SU-DHL-6 (cell line): ENCODE data around the gene SP2.

ENCODE experiments used
- H2AFZ ChIP-seq: fragments of 200-600 bp; sonication (generic); 2 replicates; pipeline ENCODE4 v1.6.1; 2014; ENCODE audit warnings: low read depth, mild to moderate bottlenecking, moderate library complexity, mixed read lengths, antibody characterized with exemption, low read length; ENCODE audit not compliant: severe bottlenecking
- H3F3A ChIP-seq: fragments of 200-600 bp; shearing (Covaris generic); 2 replicates; pipeline ENCODE4 v1.6.0; 2016; ENCODE audit warnings: antibody characterized with exemption, mild to moderate bottlenecking; ENCODE audit not compliant: insufficient read depth
- H3K27ac ChIP-seq: fragments of 200-600 bp; sonication (generic); 2 replicates; pipeline ENCODE4 v1.5.1; 2016; ENCODE audit warnings: low read depth, mild to moderate bottlenecking, low read length, moderate library complexity, mixed read lengths
- H3K27me3 ChIP-seq: fragments of 200-600 bp; sonication (generic), shearing (Covaris generic); 2 replicates; pipeline ENCODE4 v1.6.0; 2014; ENCODE audit warnings: mild to moderate bottlenecking, low read length
- H3K36me3 ChIP-seq: fragments of 200-600 bp; sonication (generic); 2 replicates; pipeline ENCODE4 v1.6.1; 2014; ENCODE audit warnings: mild to moderate bottlenecking, low read length, mixed read lengths
- H3K4me2 ChIP-seq: fragments of 300-600, 200-600 bp; shearing (Covaris generic), sonication (generic); 2 replicates; pipeline ENCODE4 v1.6.0; 2014; ENCODE audit warnings: low read length, low read depth, mild to moderate bottlenecking; ENCODE audit not compliant: poor library complexity, severe bottlenecking
- H3K4me3 ChIP-seq: fragments of 200-600 bp; sonication (generic); 2 replicates; pipeline ENCODE4 v1.5.1; 2014; ENCODE audit warnings: antibody characterized with exemption, low read length, mild to moderate bottlenecking, mixed read lengths; ENCODE audit not compliant: insufficient read depth, poor library complexity, severe bottlenecking
- H3K79me2 ChIP-seq: fragments of 200-600 bp; sonication (generic); 2 replicates; pipeline ENCODE4 v1.6.1; 2014; ENCODE audit warnings: mild to moderate bottlenecking, low read length, moderate library complexity; ENCODE audit not compliant: insufficient read depth
- H3K9ac ChIP-seq: fragments of 200-600 bp; sonication (generic); 2 replicates; pipeline ENCODE4 v1.7.0; 2014; ENCODE audit warnings: mild to moderate bottlenecking, low read length
- H3K9me2 ChIP-seq: fragments of 200-600 bp; sonication (generic); replicated peaks from 2 replicates; pipeline ENCODE4 v1.6.1; 2014; ENCODE audit warnings: low read length; ENCODE audit not compliant: insufficient read depth
- H3K9me3 ChIP-seq: fragments of 200-600 bp; sonication (generic); 2 replicates; pipeline ENCODE4 v1.6.1; 2014; ENCODE audit warnings: low read length, mixed read lengths; ENCODE audit not compliant: insufficient read depth
- H4K20me1 ChIP-seq: fragments of 200-600 bp; sonication (generic); 2 replicates; pipeline ENCODE4 v1.6.1; 2014; ENCODE audit warnings: low read depth, mild to moderate bottlenecking, antibody characterized with exemption, low read length, moderate library complexity, mixed read lengths
- EZH2phosphoT487 ChIP-seq: fragments of 200-600 bp; sonication (generic), shearing (Covaris generic); conservative IDR thresholded peaks from 2 replicates; pipeline ENCODE4 v1.6.1; 2018; ENCODE audit warnings: mild to moderate bottlenecking, antibody characterized with exemption, low read length, moderate library complexity, mixed read lengths
- TF ChIP-seq, protein P1 (sequence below): fragments of 200-600 bp; sonication (generic); IDR thresholded peaks from one replicate; pipeline ENCODE4 v1.5.1; 2017; ENCODE audit warnings: antibody characterized with exemption, mild to moderate bottlenecking, low read length, moderate library complexity; ENCODE audit not compliant: insufficient read depth, poor library complexity, severe bottlenecking

Gene SP2

GRCh38 chr17:47879776-47880454 lies 16.1 kb upstream of the SP2 start:
- Histone ChIP-seq H3K9me3 (no peaks in the 10 kb centered on the region), H3F3A (no peaks in the 10 kb centered on the region), H3K4me3 (no peak overlapping the region), H2AFZ (no peak overlapping the region), H4K20me1 (no peaks in the 10 kb centered on the region), H3K79me2 (no peaks in the 10 kb centered on the region), H3K4me2 (no peak overlapping the region), H3K9ac (no peak overlapping the region), H3K27ac (no peak overlapping the region), H3K9me2 (no peaks in the 10 kb centered on the region), H3K36me3 (no peaks in the 10 kb centered on the region), H3K27me3 (no peaks in the 10 kb centered on the region)
- TF ChIP-seq EZH2phosphoT487, result no peak
- TF ChIP-seq, protein P1, sequence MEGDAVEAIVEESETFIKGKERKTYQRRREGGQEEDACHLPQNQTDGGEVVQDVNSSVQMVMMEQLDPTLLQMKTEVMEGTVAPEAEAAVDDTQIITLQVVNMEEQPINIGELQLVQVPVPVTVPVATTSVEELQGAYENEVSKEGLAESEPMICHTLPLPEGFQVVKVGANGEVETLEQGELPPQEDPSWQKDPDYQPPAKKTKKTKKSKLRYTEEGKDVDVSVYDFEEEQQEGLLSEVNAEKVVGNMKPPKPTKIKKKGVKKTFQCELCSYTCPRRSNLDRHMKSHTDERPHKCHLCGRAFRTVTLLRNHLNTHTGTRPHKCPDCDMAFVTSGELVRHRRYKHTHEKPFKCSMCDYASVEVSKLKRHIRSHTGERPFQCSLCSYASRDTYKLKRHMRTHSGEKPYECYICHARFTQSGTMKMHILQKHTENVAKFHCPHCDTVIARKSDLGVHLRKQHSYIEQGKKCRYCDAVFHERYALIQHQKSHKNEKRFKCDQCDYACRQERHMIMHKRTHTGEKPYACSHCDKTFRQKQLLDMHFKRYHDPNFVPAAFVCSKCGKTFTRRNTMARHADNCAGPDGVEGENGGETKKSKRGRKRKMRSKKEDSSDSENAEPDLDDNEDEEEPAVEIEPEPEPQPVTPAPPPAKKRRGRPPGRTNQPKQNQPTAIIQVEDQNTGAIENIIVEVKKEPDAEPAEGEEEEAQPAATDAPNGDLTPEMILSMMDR, result no peak

GRCh38 chr17:47882247-47882646 lies 13.8 kb upstream of the SP2 start:
- no peaks in the 10 kb centered on the region for H3K27me3 ChIP-seq
- no peak overlapping the region for H2AFZ ChIP-seq
- no peaks in the 10 kb centered on the region for H3K79me2 ChIP-seq
- H3K9me2 ChIP-seq, result no peaks in the 10 kb centered on the region
- H4K20me1 ChIP-seq, result no peaks in the 10 kb centered on the region
- H3K27ac ChIP-seq, result no peak overlapping the region
- no peak overlapping the region for H3K4me3 ChIP-seq
- H3K4me2 ChIP-seq, result no peak overlapping the region
- TF ChIP-seq EZH2phosphoT487, result no peak
- TF ChIP-seq, protein P1, result no peak
- no peak overlapping the region for H3K9ac ChIP-seq
- no peaks in the 10 kb centered on the region for H3F3A ChIP-seq
- H3K9me3 ChIP-seq, result no peaks in the 10 kb centered on the region
- no peaks in the 10 kb centered on the region for H3K36me3 ChIP-seq

- Histone ChIP-seq H3K27ac (no peak overlapping the region), H2AFZ (no peak overlapping the region), H3F3A (no peaks in the 10 kb centered on the region), H3K9ac (no peak overlapping the region), H3K27me3 (no peaks in the 10 kb centered on the region), H3K9me2 (no peaks in the 10 kb centered on the region), H3K79me2 (no peaks in the 10 kb centered on the region), H3K4me2 (no peak overlapping the region), H3K9me3 (no peaks in the 10 kb centered on the region), H3K4me3 (no peak overlapping the region), H3K36me3 (no peaks in the 10 kb centered on the region), H4K20me1 (no peaks in the 10 kb centered on the region)
- no peak for TF ChIP-seq EZH2phosphoT487
- TF ChIP-seq, protein P1, result no peak
Measured at GRCh38 chr17:47882695-47883588, 13.1 kb upstream of the SP2 start.
